Fibroblast of skin of scalp (primary cell): Measurements from ENCODE around the gene TMEM245.
"Not testable (repeated sequence)": the region's sequence is repeated elsewhere in the genome, so short reads cannot be mapped to it uniquely, and the experiment has no call there.

Experiments
- DNase-seq: peaks from one replicate; pipeline ENCODE4 v3.0.0-alpha.2; 2013

TMEM245 gene

GRCh38 chr9:109132567-109133021, 12.8 kb upstream of the TMEM245 start:
- DNase-seq = no peak

DNA sequence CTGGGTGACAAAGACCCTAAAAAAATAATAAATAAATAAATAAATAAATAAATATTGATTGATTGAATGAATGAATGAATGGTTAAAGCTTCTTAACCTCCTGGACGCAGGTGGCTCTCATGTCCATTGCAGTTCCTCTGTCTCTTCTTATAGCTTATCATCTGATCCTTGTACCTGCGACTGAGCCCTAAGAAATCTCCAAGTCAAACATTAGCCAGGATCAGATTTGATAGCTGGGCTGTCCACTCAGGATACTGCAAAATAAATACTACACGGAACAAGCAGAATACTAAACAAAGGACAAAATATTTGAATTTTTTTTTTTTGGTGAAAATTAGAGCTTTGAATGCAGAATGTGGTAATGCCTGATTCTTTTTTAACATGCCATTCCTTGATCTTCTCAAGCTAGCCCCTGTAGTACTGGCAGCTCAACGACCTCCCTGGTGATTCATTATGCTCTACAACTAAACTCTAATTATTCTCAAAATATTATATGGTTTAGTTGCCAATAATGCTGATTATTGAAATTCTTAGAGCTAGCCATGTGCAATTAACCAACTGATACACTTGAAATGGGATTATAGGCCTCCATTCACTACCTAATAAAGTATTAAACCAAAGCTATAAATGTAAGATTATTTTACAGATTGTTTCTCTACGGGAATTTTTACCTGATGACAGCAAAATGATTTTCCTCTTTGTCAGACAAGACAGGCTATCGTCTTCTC, 9.9 kb upstream of the TMEM245 start:
- no peak for DNase-seq

GRCh38 chr9:109126671-109127070, 6.9 kb upstream of the TMEM245 start:
- DNase-seq = not testable (repeated sequence)

GRCh38 chr9:109124121-109124520, 4.4 kb upstream of the TMEM245 start:
- no peak for DNase-seq

DNA sequence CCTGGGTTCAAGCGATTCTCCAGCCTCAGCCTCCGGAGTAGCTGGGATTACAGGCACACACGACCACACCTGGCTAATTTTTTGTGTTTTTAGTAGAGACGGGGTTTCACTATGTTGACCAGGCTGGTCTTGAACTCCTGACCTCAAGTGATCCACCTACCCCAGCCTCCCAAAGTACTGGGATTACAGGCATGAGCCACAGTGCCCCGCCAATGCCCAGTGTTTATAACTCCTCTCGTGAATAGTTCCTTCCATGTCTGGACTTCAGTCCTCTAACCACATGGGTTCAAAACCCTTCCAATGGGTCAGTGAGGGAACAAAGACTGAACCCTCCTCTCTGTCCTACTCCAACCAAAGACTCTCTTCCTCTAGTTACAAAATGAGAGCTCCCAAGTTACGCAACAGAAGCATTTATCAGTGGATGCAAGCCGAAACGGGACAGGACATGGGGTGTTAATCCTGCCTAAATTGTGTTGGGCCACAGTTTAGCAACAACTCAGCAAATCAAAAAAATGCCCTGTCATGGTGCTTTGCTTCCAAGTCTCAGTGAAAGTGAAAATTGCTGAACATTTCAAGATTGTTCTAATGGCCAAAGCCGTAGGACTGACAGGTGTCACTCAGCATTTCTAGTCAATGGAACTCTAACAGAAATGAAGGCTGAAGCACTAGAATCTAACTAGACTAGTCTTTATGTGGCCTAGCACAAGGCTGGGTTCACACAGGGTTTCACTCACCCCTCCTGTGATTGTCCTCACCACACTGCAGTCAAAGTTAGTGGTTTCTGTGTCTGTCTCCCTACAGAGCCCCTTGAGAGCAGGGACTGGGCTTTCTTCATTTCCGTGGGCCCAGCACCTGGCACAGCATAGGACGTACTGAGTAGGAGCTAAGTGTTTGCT, 3.2 kb upstream of the TMEM245 start:
- DNase-seq = no peak

- no peak for DNase-seq
Observed at GRCh38 chr9:109121232-109121796, 1.6 kb upstream of the TMEM245 start.

DNA sequence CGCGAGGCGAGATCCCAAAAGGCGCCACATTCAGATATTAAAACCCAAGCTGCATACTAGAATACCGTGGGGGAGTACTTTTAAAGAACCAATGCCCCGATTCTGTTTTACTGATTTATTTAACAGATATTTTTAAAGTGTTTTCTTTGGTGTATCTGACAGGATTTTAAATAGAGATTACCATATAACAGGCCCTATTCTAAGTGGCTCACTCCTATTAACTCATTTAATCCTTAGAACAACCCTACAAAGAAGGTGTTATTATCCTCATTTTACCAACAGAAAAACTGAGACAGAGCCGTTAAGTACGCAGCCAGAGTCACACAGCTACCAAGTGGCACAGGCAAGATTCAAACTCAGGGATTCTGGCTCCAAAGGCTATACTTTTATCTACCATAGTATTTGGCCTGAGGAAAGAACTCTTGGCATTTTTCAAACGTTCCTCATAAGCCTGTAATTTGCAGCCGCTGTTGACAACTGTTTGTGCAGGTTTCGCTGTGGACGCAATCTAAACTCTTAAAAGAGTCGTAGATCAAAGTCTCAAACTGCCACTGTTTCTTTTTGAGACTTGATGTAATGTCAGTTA, 550 bp upstream of the TMEM245 start:
- no peak for DNase-seq

GRCh38 chr9:109118808-109119438, 824 bp downstream of the TMEM245 start:
- no peak for DNase-seq

GRCh38 chr9:109117856-109118807, 1.6 kb downstream of the TMEM245 start:
- DNase-seq = peak; percentile 75

DNA sequence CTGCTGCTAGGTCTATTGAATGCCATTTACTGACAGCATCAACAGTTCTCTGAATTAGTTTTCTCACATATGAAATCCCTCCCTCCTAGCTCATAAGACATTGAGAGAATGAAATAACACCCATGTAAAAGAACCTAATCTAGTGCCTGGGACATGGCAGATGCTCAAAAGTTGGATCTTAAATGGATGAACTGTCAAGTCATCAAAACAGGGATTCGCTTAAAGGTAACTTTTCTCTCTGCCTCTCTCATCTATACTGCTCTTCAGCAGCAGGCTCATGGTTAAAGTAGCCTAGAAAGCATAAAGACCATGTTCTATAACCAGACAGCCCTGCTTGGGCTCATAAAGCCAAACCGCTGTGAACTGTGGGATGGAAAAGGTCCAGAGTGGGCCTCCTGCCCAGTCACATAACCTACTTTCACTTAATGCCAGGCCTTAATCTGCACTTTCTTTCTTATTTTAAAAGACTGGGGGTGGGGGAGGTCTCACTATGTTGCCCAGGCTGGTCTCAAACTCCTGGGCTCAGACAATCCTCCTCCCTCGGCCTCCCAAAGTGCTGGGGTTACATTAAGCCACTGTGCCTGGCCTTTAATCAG, 3.7 kb downstream of the TMEM245 start:
- DNase-seq = no peak

DNA sequence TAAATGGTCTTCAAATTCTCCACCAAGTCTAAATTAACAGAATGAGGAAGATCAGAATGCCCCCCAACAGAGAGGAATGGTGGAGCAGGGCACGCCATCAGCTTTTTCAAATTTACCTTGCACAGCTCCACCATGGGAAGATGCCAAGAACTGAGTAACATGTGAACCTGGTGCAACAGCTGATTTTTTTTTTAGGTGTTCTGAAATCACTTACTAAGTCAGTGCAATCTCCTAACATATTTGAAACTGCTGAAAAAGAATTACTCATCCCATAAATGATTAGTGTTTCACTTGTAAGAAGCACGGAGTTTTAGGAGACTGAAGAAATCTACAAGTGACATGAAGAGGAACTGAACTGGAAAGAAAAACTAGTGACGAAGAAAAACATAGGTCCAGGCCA, 5.1 kb downstream of the TMEM245 start:
- DNase-seq = no peak

- DNase-seq = no peak
Observed at GRCh38 chr9:109113892-109114609, 5.7 kb downstream of the TMEM245 start.

- DNase-seq = no peak
Observed at GRCh38 chr9:109113254-109113653, 6.5 kb downstream of the TMEM245 start.

DNA sequence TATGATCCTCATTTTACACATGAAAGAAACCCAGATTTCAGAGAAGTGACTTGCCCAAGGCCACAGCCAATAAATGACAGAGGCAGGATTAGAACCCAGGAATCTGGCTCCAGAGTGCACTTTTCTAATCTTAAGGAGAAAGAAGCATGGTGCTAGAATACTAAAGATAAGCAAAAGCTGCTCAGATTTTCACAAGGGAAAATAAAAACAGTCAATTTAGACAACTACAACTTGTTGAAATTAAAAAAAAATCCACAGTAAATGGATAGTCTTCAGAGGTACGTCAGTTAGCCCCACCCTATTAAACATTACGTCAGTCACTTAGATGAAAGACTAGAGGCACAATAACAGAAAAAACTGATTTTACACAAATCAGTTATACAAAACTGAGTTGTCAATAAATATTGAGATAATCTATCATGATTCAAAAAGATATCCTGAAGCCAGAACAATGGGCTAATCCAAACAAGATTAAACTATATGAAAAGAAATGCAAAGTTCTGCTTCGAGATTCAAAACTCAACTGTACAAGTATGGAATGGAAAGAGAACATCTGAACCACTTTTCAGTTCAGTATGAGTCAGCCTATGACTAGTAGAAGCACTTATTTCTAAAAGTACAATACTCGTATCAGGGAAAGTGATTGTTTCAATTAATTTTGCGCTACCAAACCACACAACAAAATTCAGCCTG, 9.3 kb downstream of the TMEM245 start:
- peak; percentile 60 for DNase-seq

DNA sequence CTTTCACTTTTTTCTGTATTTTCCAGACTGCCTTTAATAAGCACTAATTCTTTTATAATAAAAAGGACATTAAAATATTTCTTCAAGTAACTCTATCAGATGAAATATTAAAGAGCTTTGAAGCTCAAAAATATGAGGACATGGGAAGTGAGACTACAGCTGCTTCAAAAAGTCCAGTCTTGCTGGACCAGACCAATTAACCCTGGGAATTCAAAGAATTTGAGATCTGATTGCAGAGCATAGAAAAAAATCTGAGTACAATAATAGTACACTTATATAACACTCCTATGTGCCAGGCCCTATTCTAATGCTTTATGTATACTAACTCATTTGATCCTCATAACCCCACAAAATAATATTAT, 9.8 kb downstream of the TMEM245 start:
- DNase-seq = peak; percentile 36

DNA sequence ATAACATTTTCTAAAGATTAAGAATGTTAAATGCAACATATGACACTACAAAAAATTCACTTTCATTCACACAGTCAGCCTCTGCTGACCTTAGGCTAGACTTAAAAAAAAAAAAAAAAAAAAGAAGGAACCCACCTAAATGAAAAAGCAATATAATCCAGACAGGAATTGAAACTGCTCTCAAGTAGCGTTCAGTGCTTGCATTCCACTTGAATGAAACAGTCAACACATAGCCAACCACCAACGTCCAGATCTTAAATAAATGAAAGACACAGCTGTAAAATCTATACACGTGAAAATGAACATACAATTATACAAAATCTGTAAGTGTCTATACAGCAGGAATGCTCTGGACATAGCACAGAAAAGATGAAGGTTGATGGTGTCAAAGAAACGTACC, 11.4 kb downstream of the TMEM245 start:
- DNase-seq = peak; percentile 61

- peak; percentile 78 for DNase-seq
Observed at GRCh38 chr9:109107402-109108240, 12.1 kb downstream of the TMEM245 start.

DNA sequence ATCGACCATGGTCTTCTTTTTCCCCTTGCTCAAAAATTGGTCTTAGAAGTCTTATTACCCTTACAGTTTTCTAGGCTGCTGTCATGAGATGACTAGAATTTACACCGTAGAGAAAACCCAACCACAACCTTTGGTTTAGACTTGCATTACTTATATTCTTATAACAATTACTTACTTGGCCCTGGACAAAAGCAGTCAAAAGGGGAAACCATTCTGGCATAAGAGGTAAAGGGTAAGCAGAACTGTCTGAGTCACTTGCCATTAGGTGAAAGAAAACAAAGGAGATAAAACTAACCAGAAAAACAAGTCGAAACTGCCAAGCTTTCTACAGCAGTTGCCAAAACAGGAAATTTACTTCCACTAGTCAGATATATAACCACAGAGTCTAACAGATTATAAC, 17.9 kb downstream of the TMEM245 start:
- no peak for DNase-seq

- DNase-seq = no peak
Observed at GRCh38 chr9:109101202-109101595, 18.5 kb downstream of the TMEM245 start.
